ENCODE measurements around the gene SSBP4. TPM values are rescaled to one million over a fixed set of nuclear protein-coding genes. Genes with fewer than 3 reads are reported as not detected.

Gene SSBP4
- total RNA-seq, 1 donor from 2014 or later, result 28.5 TPM

DNA sequence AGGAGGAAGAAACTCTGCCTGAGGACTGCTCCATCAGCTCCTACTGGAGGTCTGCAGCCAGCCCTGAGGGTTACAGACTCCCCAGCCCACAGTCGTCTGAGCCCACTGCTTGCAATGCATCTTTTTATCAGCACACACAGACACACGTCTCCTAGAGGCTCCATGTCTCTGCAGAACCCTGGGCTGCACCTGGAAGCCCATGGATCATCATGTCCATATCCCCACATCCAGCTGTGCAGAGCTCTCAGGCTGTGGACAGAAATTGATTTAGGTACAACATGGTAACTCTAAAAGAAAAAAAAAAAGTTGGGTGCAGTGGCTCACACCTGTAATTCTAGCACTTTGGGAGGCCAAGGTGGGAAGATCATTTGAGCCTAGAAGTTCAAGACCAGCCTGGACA is 51.6 kb downstream of the SSBP4 start:
- DNase-seq (no peak), ATAC-seq (ENCODE audit: low read depth) (no peak)
- TF ChIP-seq CTCF (IDR thresholded peaks at IDR 0.05), result no peak
- H3K27me3 Mint-ChIP-seq, result no peaks in the 10 kb centered on the region
- ChIA-PET POLR2A (no interaction called here), CTCF (interaction anchor here (0.6 to 1.4 kb wide), 5 partner anchors 20 to 431 kb away, joined by 3 to 7 read pairs (median 3); partner anchors contain the start of gene UBA52)
- intact Hi-C loops (cut with micrococcal nuclease), result loop anchor here (1.0 kb wide), 1 partner anchor 119 kb away; no protein-coding TSS in a partner anchor
- H3K36me3 Mint-ChIP-seq (ENCODE audit: low read depth), result peaks cover 26% of the 10 kb centered on the region
- no peaks in the 10 kb centered on the region for H3K9me3 Mint-ChIP-seq
- peaks cover 13% of the 10 kb centered on the region for H3K4me1 Mint-ChIP-seq
- no peak overlapping the region for H3K27ac Mint-ChIP-seq
- no peak overlapping the region for H3K4me3 Mint-ChIP-seq

DNA sequence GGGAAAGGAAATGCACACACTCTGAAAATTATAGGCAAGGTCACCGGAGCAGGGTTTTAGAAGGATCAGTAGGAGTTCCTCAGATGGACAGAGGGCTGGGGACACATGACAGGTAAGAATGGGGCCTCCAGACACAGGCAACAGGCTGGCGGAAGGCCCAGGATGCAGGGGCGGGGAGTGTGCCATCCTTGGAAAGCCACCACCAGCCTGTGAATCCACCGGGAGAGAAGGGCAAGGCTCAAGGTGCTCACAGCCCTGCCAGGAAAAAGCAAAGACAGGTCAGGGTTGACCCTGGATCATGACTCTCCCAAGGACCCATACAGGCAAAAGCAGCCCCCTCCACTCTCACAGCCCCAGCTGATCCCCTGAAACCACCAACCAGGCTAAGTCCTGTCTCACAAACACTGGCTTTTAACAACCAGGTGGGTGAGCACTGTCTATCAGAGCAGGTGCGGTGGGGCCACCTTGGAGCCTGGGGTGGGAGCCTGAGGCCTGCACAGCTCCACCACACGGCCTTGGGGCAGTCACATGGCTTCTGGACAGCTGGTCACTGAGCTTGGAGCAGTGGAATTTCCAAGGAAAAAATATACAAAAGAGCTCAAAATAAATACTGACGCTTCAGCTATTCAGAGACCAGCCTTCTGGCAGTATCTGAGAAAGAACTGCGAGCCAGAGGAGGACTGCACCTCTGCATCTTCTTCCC is 54.0 kb downstream of the SSBP4 start:
- H3K36me3 Mint-ChIP-seq (ENCODE audit: low read depth), result peaks cover 29% of the 10 kb centered on the region
- DNase-seq, result no peak
- ChIA-PET CTCF (interaction anchor here (1.0 to 2.1 kb wide), 2 partner anchors 47 to 115 kb away, joined by 4 to 5 read pairs; partner anchors contain the start of gene REX1BD), POLR2A (interaction anchor here (0.5 kb wide), 1 partner anchor 201 kb away, joined by 4 read pairs; no protein-coding TSS in a partner anchor)
- no peaks in the 10 kb centered on the region for H3K9me3 Mint-ChIP-seq
- H3K27me3 Mint-ChIP-seq, result no peaks in the 10 kb centered on the region
- H3K27ac Mint-ChIP-seq, result no peak overlapping the region
- H3K4me3 Mint-ChIP-seq, result no peak overlapping the region
- no peak for TF ChIP-seq CTCF (IDR thresholded peaks at IDR 0.05)
- peaks cover 27% of the 10 kb centered on the region for H3K4me1 Mint-ChIP-seq
- intact Hi-C loops (cut with micrococcal nuclease), result no loop called here
- no peak for ATAC-seq (ENCODE audit: low read depth)

DNA sequence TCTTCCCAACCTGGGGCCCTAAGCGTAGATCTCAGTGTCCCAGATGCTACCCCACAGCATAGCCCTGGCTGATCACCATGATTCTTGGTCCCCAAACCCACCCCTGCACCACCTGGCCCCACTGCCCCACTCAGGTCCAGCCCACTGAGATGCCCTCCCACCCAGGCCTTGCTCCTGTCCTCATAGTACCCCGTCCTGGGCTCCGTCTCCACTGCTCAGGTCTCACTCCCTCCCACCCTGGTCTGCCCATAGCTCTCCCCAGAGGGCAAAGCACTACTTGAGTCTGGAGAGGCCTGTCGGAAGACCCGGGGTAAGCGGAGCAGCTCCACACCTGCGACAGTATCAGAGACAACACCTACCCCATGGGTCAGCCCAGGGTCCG is 54.5 kb downstream of the SSBP4 start:
- POLR2A ChIA-PET, result no interaction called here
- no peak for TF ChIP-seq CTCF (IDR thresholded peaks at IDR 0.05)
- Mint-ChIP-seq H3K27me3 (no peaks in the 10 kb centered on the region), H3K9me3 (no peaks in the 10 kb centered on the region), H3K4me3 (no peak overlapping the region), H3K36me3 (ENCODE audit: low read depth) (peaks cover 29% of the 10 kb centered on the region), H3K27ac (no peak overlapping the region), H3K4me1 (peaks cover 31% of the 10 kb centered on the region)
- CTCF ChIA-PET, result interaction anchor here (1.0 to 2.1 kb wide), 2 partner anchors 46 to 115 kb away, joined by 4 to 5 read pairs; partner anchors contain the start of gene REX1BD
- DNase-seq, result no peak
- intact Hi-C loops (cut with micrococcal nuclease), result no loop called here
- no peak for ATAC-seq (ENCODE audit: low read depth)

DNA sequence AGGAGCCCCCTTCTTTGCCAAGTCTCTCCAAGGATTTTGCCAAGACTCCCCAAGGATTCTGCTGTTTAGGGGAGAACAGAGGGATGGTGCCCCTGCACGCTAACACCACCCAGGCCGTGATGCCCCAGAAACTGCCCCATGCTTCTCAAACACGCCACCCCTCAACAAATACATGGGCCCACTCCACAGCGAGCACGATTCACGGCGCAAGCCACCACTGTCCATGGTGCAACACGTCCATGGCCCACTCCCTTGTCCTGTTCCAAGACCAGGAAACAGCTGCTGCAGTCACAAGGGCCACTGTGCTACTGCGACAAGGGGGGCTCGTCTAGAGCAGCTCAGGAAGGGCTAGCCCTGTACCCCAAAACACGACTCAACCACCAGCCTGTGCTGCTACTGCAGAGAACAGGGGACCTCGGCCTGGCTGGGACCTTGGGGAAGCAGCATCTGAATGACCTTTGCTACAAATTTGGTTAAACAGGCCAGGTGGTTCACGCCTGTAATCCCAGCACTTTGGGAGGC is 55.2 kb downstream of the SSBP4 start:
- ChIA-PET POLR2A (no interaction called here), CTCF (interaction anchor here (1.0 to 2.1 kb wide), 2 partner anchors 46 to 114 kb away, joined by 4 to 5 read pairs; partner anchors contain the start of gene REX1BD)
- DNase-seq, result no peak
- H3K9me3 Mint-ChIP-seq, result no peaks in the 10 kb centered on the region
- no peaks in the 10 kb centered on the region for H3K27me3 Mint-ChIP-seq
- peaks cover 39% of the 10 kb centered on the region for H3K4me1 Mint-ChIP-seq
- no peak for ATAC-seq (ENCODE audit: low read depth)
- peaks cover 28% of the 10 kb centered on the region for H3K36me3 Mint-ChIP-seq (ENCODE audit: low read depth)
- H3K27ac Mint-ChIP-seq, result no peak overlapping the region
- H3K4me3 Mint-ChIP-seq, result no peak overlapping the region
- intact Hi-C loops (cut with micrococcal nuclease), result no loop called here
- TF ChIP-seq CTCF (IDR thresholded peaks at IDR 0.05), result no peak

GRCh38 chr19:18475004-18475453 is 55.8 kb downstream of the SSBP4 start:
- Mint-ChIP-seq H3K27ac (no peak overlapping the region), H3K4me1 (peaks cover 45% of the 10 kb centered on the region), H3K4me3 (no peak overlapping the region), H3K36me3 (ENCODE audit: low read depth) (peaks cover 28% of the 10 kb centered on the region), H3K27me3 (no peaks in the 10 kb centered on the region), H3K9me3 (no peaks in the 10 kb centered on the region)
- TF ChIP-seq CTCF (IDR thresholded peaks at IDR 0.05), result no peak
- POLR2A ChIA-PET, result no interaction called here
- DNase-seq, result no peak
- CTCF ChIA-PET, result no interaction called here
- intact Hi-C loops (cut with micrococcal nuclease), result no loop called here
- ATAC-seq (ENCODE audit: low read depth), result no peak

Measured in activated B cell treated with CpG ODN at 0.5 μM for 24 hours (primary cell).